Ovary (tissue), 3 donors: ENCODE measurements around the gene PITPNC1.

ENCODE experiments used
- EP300 ChIP-seq: sonication (generic); formaldehyde crosslinking; IDR thresholded peaks from one replicate; pipeline ENCODE4 v1.6.1; 2017; ENCODE audit warnings: antibody characterized with exemption
- POLR2A ChIP-seq: fragments of 450-650 bp; IDR thresholded peaks from one replicate; pipeline ENCODE4 v1.6.1; 2017; ENCODE audit warnings: antibody characterized with exemption, mild to moderate bottlenecking, moderate library complexity
- TF ChIP-seq, protein P1 (sequence below), 3 donors: fragments of 450-650 bp in 2 of 3; fragments of 200-600 bp in 1 of 3; IDR thresholded peaks; one replicate each; pipeline versions ENCODE4 v1.5.1 to v1.8.0; 2016 to 2022; ENCODE audit warnings: antibody characterized with exemption in 3 of 3, mild to moderate bottlenecking in 1 of 3
- donor health status: DM: no; HTN: no; CAD: no.

DNA sequence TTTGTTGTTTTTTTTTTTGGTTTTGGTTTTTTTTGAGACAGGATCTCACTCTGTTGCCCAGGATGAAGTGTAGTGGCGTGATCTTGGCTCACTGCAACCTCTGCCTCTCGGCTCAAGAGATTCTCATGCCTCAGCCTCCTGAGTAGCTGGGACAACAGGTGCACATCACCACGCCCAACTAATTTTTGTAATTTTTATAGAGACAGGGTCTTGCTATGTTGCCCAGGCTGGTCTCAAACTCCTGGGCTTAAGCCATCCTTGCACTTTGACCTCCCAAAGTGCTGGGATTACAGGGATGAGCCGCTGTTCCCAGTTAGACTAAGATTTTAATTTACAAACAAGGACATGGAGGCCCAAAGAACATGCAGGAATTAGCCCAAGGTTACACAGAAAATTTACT lies 248.9 kb downstream of the PITPNC1 start:
- TF ChIP-seq EP300 (no peak), POLR2A (no peak)
- TF ChIP-seq, protein P1, sequence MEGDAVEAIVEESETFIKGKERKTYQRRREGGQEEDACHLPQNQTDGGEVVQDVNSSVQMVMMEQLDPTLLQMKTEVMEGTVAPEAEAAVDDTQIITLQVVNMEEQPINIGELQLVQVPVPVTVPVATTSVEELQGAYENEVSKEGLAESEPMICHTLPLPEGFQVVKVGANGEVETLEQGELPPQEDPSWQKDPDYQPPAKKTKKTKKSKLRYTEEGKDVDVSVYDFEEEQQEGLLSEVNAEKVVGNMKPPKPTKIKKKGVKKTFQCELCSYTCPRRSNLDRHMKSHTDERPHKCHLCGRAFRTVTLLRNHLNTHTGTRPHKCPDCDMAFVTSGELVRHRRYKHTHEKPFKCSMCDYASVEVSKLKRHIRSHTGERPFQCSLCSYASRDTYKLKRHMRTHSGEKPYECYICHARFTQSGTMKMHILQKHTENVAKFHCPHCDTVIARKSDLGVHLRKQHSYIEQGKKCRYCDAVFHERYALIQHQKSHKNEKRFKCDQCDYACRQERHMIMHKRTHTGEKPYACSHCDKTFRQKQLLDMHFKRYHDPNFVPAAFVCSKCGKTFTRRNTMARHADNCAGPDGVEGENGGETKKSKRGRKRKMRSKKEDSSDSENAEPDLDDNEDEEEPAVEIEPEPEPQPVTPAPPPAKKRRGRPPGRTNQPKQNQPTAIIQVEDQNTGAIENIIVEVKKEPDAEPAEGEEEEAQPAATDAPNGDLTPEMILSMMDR (IDR thresholded peaks at IDR 0.05), result no peak
